K562 (cell line): ENCODE measurements around the gene FGD1. TPM values are rescaled to one million over a fixed set of nuclear protein-coding genes. Genes with fewer than 3 reads are reported as not detected.
"Not testable (repeated sequence)": the region's sequence is repeated elsewhere in the genome, so short reads cannot be mapped to it uniquely, and the experiment has no call there.

Experiments used
- ATAC-seq: fragments of 200-7000 bp; cut with Tn5 transposase; 3 replicates; pipeline ENCODE4 v1.9.1; 2020; ENCODE audit warnings: moderate library complexity
- Bru-seq: library from RNA; stranded (reverse); fragments of 400-500 nt; gene quantifications from one replicate; lab custom pipeline; 2021; lab: Mats Ljungman, UMichigan
- BruChase-seq, 2 experiments: library from RNA; stranded (reverse); fragments of 400-500 nt; gene quantifications; one replicate each; lab custom pipeline; 2021; lab: Mats Ljungman, UMichigan
- BruUV-seq: library from RNA; stranded (reverse); fragments of 400-500 nt; replicated peaks from 2 replicates; lab custom pipeline; 2021; lab: Mats Ljungman, UMichigan
- CTCF ChIA-PET: fragments of 300-600 bp; formaldehyde crosslinking; extraction: SDS; loops from one replicate; lab custom pipeline; 2021; ENCODE audit warnings: low intra/inter-chr PET ratio; lab: Yijun Ruan, JAX
- POLR2A ChIA-PET: fragments of 300-600, 350-650 bp; sonication (Branson Sonifier 250); formaldehyde crosslinking; extraction: SDS; loops from one replicate; lab custom pipeline; 2021; ENCODE audit warnings: antibody characterized with exemption, inconsistent platforms; lab: Yijun Ruan, JAX
- DNase-seq, 4 experiments: peaks; one replicate each; pipeline versions ENCODE4 v3.0.0 to v3.0.0-alpha.2; 2011 to 2018; ENCODE audit warnings: low spot score in 3 of 4, mixed read lengths in 3 of 4; ENCODE audit errors: extremely low read depth in 1 of 4
- FAIRE-seq: peaks from 2 replicates; lab custom pipeline; 2011; peaks lifted over from hg19 to GRCh38; lab: Jason Lieb, UNC
- H2AFZ ChIP-seq: 2 replicates; pipeline ENCODE4 v1.6.0; 2011; ENCODE audit warnings: low read depth, low read length, control low read depth, inconsistent platforms
- H3K27ac ChIP-seq: fragments of 200-600 bp; 3 replicates; pipeline ENCODE4 v1.8.0; 2011; ENCODE audit warnings: low read depth, mild to moderate bottlenecking, control low read depth, inconsistent platforms, low read length, moderate library complexity, mixed read lengths; ENCODE audit errors: extremely low read depth
- H3K27me3 ChIP-seq, 2 experiments: fragments of 300-600 bp in 1 of 2; 2 replicates in 1 of 2; 3 replicates in 1 of 2; pipeline versions ENCODE4 v1.6.0 to v1.8.0; 2011; ENCODE audit warnings: inconsistent platforms in 2 of 2, low read length in 2 of 2, mild to moderate bottlenecking in 1 of 2, mixed read lengths in 1 of 2, moderate library complexity in 1 of 2; ENCODE audit not compliant: control insufficient read depth in 2 of 2, insufficient read depth in 2 of 2
- H3K36me3 ChIP-seq: fragments of 300-600 bp; 3 replicates; pipeline ENCODE4 v1.8.0; 2011; ENCODE audit warnings: mild to moderate bottlenecking, low read length, inconsistent platforms; ENCODE audit not compliant: control insufficient read depth, insufficient read depth
- H3K4me1 ChIP-seq, 2 experiments: fragments of 200-600 bp in 1 of 2; replicated peaks in 1 of 2; 2 replicates in 1 of 2; 3 replicates in 1 of 2; pipeline versions ENCODE4 v1.5.1 to v1.8.0; 2011; ENCODE audit warnings: inconsistent platforms in 2 of 2, low read length in 2 of 2, mild to moderate bottlenecking in 1 of 2, mixed read lengths in 1 of 2, moderate library complexity in 1 of 2; ENCODE audit not compliant: control insufficient read depth in 2 of 2, insufficient read depth in 2 of 2
- H3K4me2 ChIP-seq: 2 replicates; pipeline ENCODE4 v1.6.1; 2011; ENCODE audit warnings: low read length, control low read depth, inconsistent platforms, mixed read lengths; ENCODE audit not compliant: insufficient read depth
- H3K4me3 ChIP-seq: fragments of 200-600 bp; sonication (generic), shearing (Covaris generic); 2 replicates; pipeline ENCODE4 v1.5.1; 2016; ENCODE audit warnings: control low read depth, inconsistent platforms
- H3K79me2 ChIP-seq: fragments of 200-600 bp; 3 replicates; pipeline ENCODE4 v1.8.0; 2011; ENCODE audit warnings: low read length, inconsistent platforms; ENCODE audit not compliant: control insufficient read depth, insufficient read depth
- H3K9ac ChIP-seq, 2 experiments: 2 replicates each; pipeline versions ENCODE4 v1.6.0 to v1.6.1; 2011; ENCODE audit warnings: low read depth in 2 of 2, low read length in 2 of 2, control low read depth in 1 of 2, inconsistent platforms in 1 of 2, mild to moderate bottlenecking in 1 of 2, mixed read lengths in 1 of 2; ENCODE audit not compliant: insufficient read depth in 1 of 2
- H3K9me1 ChIP-seq: one replicate; pipeline ENCODE4 v1.6.0; 2011; ENCODE audit warnings: inconsistent platforms, mild to moderate bottlenecking, low read length, moderate library complexity; ENCODE audit not compliant: control insufficient read depth, insufficient read depth
- H3K9me3 ChIP-seq: replicated peaks from 2 replicates; pipeline ENCODE4 v1.5.1; 2011; ENCODE audit warnings: low read depth, low read length, inconsistent platforms; ENCODE audit not compliant: control insufficient read depth, insufficient read depth
- H4K20me1 ChIP-seq: replicated peaks from 2 replicates; pipeline ENCODE4 v1.6.1; 2011; ENCODE audit warnings: low read length, inconsistent platforms, mixed read lengths; ENCODE audit not compliant: control insufficient read depth, insufficient read depth
- EGR1 ChIP-seq: fragments of 450-650 bp; conservative IDR thresholded peaks from 2 replicates; pipeline ENCODE4 v1.6.1; 2017; ENCODE audit warnings: mild to moderate bottlenecking
- FOSL1 ChIP-seq: fragments of 200-800 bp; sonication (Bioruptor generic); conservative IDR thresholded peaks from 2 replicates; pipeline ENCODE4 v1.6.1; 2016; ENCODE audit warnings: missing genetic modification characterization, missing compliant biosample characterization
- ZNF175 ChIP-seq: fragments of 200-800 bp; sonication (Bioruptor generic); IDR thresholded peaks from 2 replicates; pipeline ENCODE4 v1.6.1; 2016; ENCODE audit warnings: low read depth, mild to moderate bottlenecking, missing genetic modification characterization, missing compliant biosample characterization
- WGBS: fragments of 100-300 bp; shearing (Covaris generic); methylation state at CpG from one replicate; pipeline ENCODE4 v1.1.6; 2016; ENCODE audit warnings: low coverage, mixed read lengths; ENCODE audit not compliant: insufficient coverage; ENCODE audit errors: missing lambda C conversion rate; 5-methylcytosine and 5-hydroxymethylcytosine counted together
- in situ Hi-C: fragments of 300-500 bp; cut with MboI; formaldehyde crosslinking; loops from 4 replicates; pipeline ENCODE4 v1.15.0; 2018; ENCODE audit warnings: inconsistent platforms, mixed read lengths
- intact Hi-C: fragments of 100-400 bp; cut with micrococcal nuclease; formaldehyde crosslinking; loops from 2 replicates; pipeline ENCODE4 v1.14.2; 2022
- long read RNA-seq, 3 experiments: library from polyadenylated mRNA in 2 of 3; library from RNA in 1 of 3; unstranded in 2 of 3; stranded (forward) in 1 of 3; transcript quantifications; one replicate each; pipeline ENCODE4 v2.0.0, GENCODE V29; 2019 to 2022
- polyA minus RNA-seq, 3 experiments: library from RNA; depleted of rRNA, polyadenylated mRNA; stranded (reverse); fragments of >200 nt; gene quantifications; 2 replicates each; pipeline ENCODE4 v1.2.3, GENCODE V29; 2011
- polyA plus RNA-seq, 8 experiments: library from polyadenylated mRNA; depleted of rRNA in 4 of 8; stranded (reverse) in 5 of 8; unstranded in 3 of 8; fragments of >200 nt; fragmentation: Nextera tagmentation in 2 of 8; fragmentation: Illumina TruSeq in 1 of 8; extraction: Ambion mirVana in 2 of 8; extraction: Trizol in 1 of 8; gene quantifications; 2 replicates each; pipeline versions ENCODE4 v1.2.1 to v1.2.3, GENCODE V29; 2011 to 2014; ENCODE audit warnings: inconsistent platforms in 1 of 8, missing spikeins in 1 of 8
- total RNA-seq, 7 experiments: library from RNA; depleted of rRNA in 6 of 7; stranded (reverse); fragments of >200 nt in 6 of 7; fragmentation: Illumina TruSeq in 2 of 7; extraction: Trizol in 2 of 7; gene quantifications; 2 replicates each; pipeline versions ENCODE4 v1.2.1 to v1.2.3, GENCODE V29; 2011 to 2021; ENCODE audit warnings: low replicate concordance in 1 of 7

FGD1 gene
- 0.23 TPM in 1 of 2 replicates, not detected in the other for total RNA-seq (2011; cell fraction: chromatin; rRNA removed; ENCODE audit: low replicate concordance)
- 0.17 TPM in 1 of 2 replicates, not detected in the other for total RNA-seq (2011; cell fraction: nucleolus; rRNA removed)
- total RNA-seq (2011; cell fraction: nucleoplasm; rRNA removed) = 0.07 TPM in 1 of 2 replicates, not detected in the other
- total RNA-seq (2014; rRNA removed) (0.04 TPM in 1 of 2 replicates, not detected in the other), total RNA-seq (2014; rRNA removed; fragmentation: Illumina TruSeq; extraction: Trizol) (not detected in 2 replicates), total RNA-seq (2015; rRNA removed; fragmentation: Illumina TruSeq; extraction: Trizol) (0.04 TPM in 2 replicates), total RNA-seq (2021) (0.07 and 0.09 TPM in 2 replicates), polyA plus RNA-seq (2011; rRNA removed) (0.01 and 0.08 TPM in 2 replicates), polyA plus RNA-seq (2014; fragmentation: Illumina TruSeq; extraction: Trizol) (0.06 TPM in 2 replicates), polyA plus RNA-seq (2014; fragmentation: Nextera tagmentation; extraction: Ambion mirVana) (under 1 TPM; 0.01 to 0.04 TPM), polyA plus RNA-seq (2014; rRNA removed) (0.04 and 0.07 TPM in 2 replicates), polyA minus RNA-seq (2011; rRNA and poly(A)+ RNA removed) (0.09 TPM in 1 of 2 replicates, not detected in the other), Bru-seq, nascent RNA (percentile 19 among the genes with signal in this experiment), BruChase-seq, experiment 1, labeled RNA remaining after a 2-hour chase (percentile 15 among the genes with signal in this experiment), BruChase-seq, experiment 2, labeled RNA remaining after a 6-hour chase (percentile 15 among the genes with signal in this experiment)
- 0.09 and 0.13 TPM in 2 replicates for polyA plus RNA-seq (2011; cell fraction: cytosol; rRNA removed)
- polyA plus RNA-seq (2011; cell fraction: nucleus; rRNA removed) = 0.07 and 0.13 TPM in 2 replicates
- polyA plus RNA-seq (2012) = 0.56 and 1.0 TPM in 2 replicates
- polyA minus RNA-seq (2011; cell fraction: cytosol; rRNA and poly(A)+ RNA removed) = not detected in 2 replicates
- polyA minus RNA-seq (2011; cell fraction: nucleus; rRNA and poly(A)+ RNA removed) = not detected in 2 replicates
- long read RNA-seq, experiment 1, partial matches to known transcripts = 0 of 5 reads
- long read RNA-seq, experiment 1, other reads (novel, unspliced or antisense) = 5 of 5 reads
- long read RNA-seq, experiment 2 = 0 reads
- long read RNA-seq, experiment 3 = 0 reads

GRCh38 chrX:54495814-54496516 is at the start of gene FGD1:
Gene FGD1 (minus strand): TSS chrX:54496234. CDS start chrX:54495432, 802 bp downstream.
- POLR2A ChIA-PET = no interaction called here
- peak; percentile 28 to 79 (median 66) for DNase-seq
- Histone ChIP-seq H4K20me1 (no peaks in the 10 kb centered on the region), H3K36me3 (no peaks in the 10 kb centered on the region), H3K9me3 (no peaks in the 10 kb centered on the region), H3K4me2 (no peak within 1 kb of the TSS), H3K4me1 (peaks cover 3 to 24% of the 10 kb centered on the region in 2 experiments; a peak in 2 of 5 replicates), H3K27ac (no peak within 1 kb of the TSS)
- 5% methylated on average over 4 of the region's 51 CpGs for WGBS
- intact Hi-C loops = no loop called here
- no peak for TF ChIP-seq FOSL1
- no peak for TF ChIP-seq ZNF175 (CRISPR knock-in tag)
- 0 out of 2 replicates have a peak, but pooled peaks have one; percentile 21 for TF ChIP-seq EGR1
- TF ChIP-seq, all 486 proteins: peak for 1
- no peak for FAIRE-seq
- H3K4me3 ChIP-seq = peak within 1 kb of the TSS; percentile 13; the same call in 1 of the 2 replicates
- no peaks in the 10 kb centered on the region for H3K9me1 ChIP-seq
- H3K79me2 ChIP-seq = no peaks in the 10 kb centered on the region
- H3K9ac ChIP-seq = no peak within 1 kb of the TSS
- no peak within 1 kb of the TSS for H2AFZ ChIP-seq
- H3K27me3 ChIP-seq = peaks cover 0 to 3% of the 10 kb centered on the region in 2 experiments; a peak in 1 of 5 replicates
- BruUV-seq = no TSS peak
- in situ Hi-C loops = no loop called here
- CTCF ChIA-PET = no interaction called here
- peak; percentile 83 for ATAC-seq

DNA sequence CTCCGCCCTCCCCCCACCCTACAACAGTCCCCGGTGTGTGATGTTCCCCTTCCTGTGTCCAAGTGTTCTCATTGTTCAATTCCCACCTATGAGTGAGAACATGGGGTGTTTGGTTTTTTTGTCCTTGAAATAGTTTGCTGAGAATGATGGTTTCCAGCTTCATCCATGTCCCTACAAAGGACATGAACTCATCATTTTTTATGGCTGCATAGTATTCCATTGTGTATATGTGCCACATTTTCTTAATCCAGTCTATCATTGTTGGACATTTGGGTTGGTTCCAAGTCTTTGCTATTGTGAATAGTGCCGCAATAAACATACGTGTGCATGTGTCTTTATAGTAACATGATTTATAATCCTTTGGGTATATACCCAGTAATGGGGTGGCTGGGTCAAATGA is 46.2 kb upstream of the FGD1 start:
- H3K4me2 ChIP-seq, ATAC-seq, H3K4me1 ChIP-seq, H3K27ac ChIP-seq, BruUV-seq, H3K9me3 ChIP-seq, in situ Hi-C loops, DNase-seq, H4K20me1 ChIP-seq, H2AFZ ChIP-seq, H3K9ac ChIP-seq, H3K4me3 ChIP-seq, FAIRE-seq, H3K27me3 ChIP-seq, H3K9me1 ChIP-seq, POLR2A ChIA-PET, intact Hi-C loops, CTCF ChIA-PET, H3K79me2 ChIP-seq: not testable (repeated sequence)
- no CpG with 5 or more reads among the region's 4 CpGs for WGBS
- H3K36me3 ChIP-seq = peaks cover 79% of the 10 kb centered on the region
